Thymus (tissue), 11 donors: Measurements from ENCODE around the gene SGCA. TPM values are rescaled to one million over a fixed set of nuclear protein-coding genes. Genes with fewer than 3 reads are reported as not detected.

Experiments used
- DNase-seq, 9 donors: peaks; one replicate each; pipeline ENCODE4 v3.0.0-alpha.2; 2013; ENCODE audit warnings: low spot score in 9 of 9, low read depth in 6 of 9, missing footprints in 1 of 9
- H3K27ac ChIP-seq, 2 donors: one replicate each; pipeline ENCODE4 v1.5.1; 2013; ENCODE audit warnings: control low read depth in 1 of 2, low read depth in 1 of 2, low read length in 1 of 2, mild to moderate bottlenecking in 1 of 2, moderate library complexity in 1 of 2
- H3K27me3 ChIP-seq, 2 donors: one replicate each; pipeline ENCODE4 v1.5.1; 2013; ENCODE audit warnings: low read length in 1 of 2; ENCODE audit not compliant: control insufficient read depth in 2 of 2, insufficient read depth in 1 of 2
- H3K36me3 ChIP-seq, 2 donors: one replicate each; pipeline ENCODE4 v1.5.1; 2013; ENCODE audit warnings: low read length in 1 of 2, mild to moderate bottlenecking in 1 of 2, moderate library complexity in 1 of 2; ENCODE audit not compliant: control insufficient read depth in 2 of 2, insufficient read depth in 2 of 2
- H3K4me1 ChIP-seq, 2 donors: one replicate each; pipeline ENCODE4 v1.5.1; 2013; ENCODE audit warnings: low read length in 2 of 2; ENCODE audit not compliant: control insufficient read depth in 2 of 2, insufficient read depth in 2 of 2
- H3K4me3 ChIP-seq, 2 donors: one replicate each; pipeline ENCODE4 v1.5.1; 2013; ENCODE audit warnings: low read length in 2 of 2, control low read depth in 1 of 2, mild to moderate bottlenecking in 1 of 2
- H3K9me3 ChIP-seq, 2 donors: one replicate each; pipeline ENCODE4 v1.5.1; 2013; ENCODE audit warnings: low read length in 1 of 2, mild to moderate bottlenecking in 1 of 2; ENCODE audit not compliant: control insufficient read depth in 2 of 2, insufficient read depth in 1 of 2
- WGBS: extraction: QIAGEN DNeasy Blood & Tissue Kit; methylation state at CpG from one replicate; pipeline ENCODE4 v1.1.7; 2013; 5-methylcytosine and 5-hydroxymethylcytosine counted together
- polyA plus RNA-seq: library from polyadenylated mRNA; stranded (reverse); fragments of 200-250 nt; gene quantifications from one replicate; pipeline ENCODE4 v1.2.3, GENCODE V29; 2013
- total RNA-seq: library from RNA; stranded (reverse); fragments of 120-200 nt; gene quantifications from one replicate; pipeline ENCODE4 v1.2.4, GENCODE V29; 2013
- donor health status: healthy.

The SGCA gene
- total and polyA plus RNA-seq, 2 donors: 1.7 to 5.4 TPM

DNA sequence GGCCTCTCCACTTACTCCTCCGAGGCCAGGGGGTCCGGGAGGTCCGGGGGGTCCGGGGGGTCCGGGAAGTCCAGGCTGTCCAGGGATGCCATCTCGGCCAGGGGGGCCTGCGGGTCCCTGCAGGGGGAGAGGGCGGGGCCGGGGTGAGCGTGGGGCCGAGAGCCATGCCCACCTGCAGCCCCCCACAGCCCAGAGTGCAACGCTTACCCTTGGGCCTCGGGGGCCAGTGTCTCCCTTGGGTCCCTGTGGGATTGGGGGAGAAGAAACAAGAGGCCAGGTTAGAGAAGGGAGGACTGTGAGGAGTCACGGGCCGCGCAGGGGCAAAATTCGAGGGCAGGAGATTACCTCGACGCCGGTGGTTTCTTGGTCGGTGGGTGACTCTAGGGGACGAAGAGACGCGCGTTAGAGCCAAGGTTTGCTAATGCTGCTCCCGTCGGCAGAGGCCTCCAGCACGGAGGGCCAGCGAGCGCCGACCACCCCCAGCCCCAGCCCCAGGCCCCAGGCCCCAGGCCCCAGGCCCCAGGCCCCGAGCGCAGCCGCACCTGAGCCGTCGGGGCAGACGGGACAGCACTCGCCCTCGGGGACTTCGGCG, 33.5 kb downstream of the SGCA start:
- no peak for DNase-seq
- Histone ChIP-seq H3K4me3 (peak overlapping the region; percentile 31 to 45), H3K9me3 (peaks cover 0 to 3% of the 10 kb centered on the region in 2 donors), H3K27ac (no peak overlapping the region), H3K27me3 (peaks cover 40 to 77% of the 10 kb centered on the region in 2 donors), H3K36me3 (no peaks in the 10 kb centered on the region), H3K4me1 (peaks cover 11 to 20% of the 10 kb centered on the region in 2 donors)
- WGBS: 60% methylated on average over 41 of the region's 41 CpGs

DNA sequence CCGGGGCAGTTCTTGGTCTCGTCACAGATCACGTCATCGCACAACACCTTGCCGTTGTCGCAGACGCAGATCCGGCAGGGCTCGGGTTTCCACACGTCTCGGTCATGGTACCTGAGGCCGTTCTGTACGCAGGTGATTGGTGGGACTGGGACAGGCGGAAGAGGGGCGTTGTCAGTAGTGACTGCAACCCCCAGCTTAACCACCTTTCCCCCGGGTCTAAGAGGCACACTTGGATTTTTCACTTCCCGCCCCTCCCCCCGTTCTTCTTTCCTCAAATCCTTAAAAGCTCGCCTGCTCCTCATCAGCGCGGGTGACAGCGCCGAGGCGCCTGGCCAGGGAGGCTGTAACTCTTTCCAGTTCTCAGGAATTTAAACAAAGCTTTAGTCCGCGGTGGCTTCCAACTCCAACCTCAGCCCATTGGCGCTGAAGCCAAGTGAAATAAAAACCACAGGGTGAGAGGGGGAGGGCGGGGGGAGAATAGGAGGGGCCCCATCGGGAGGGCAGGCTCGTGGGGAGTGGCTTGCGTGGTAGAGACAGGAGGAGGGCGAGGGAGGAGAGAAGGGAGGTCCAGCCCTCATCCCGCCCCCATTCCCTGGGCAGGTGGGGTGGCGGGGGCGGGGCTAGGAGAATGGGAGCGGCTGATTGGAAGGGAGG, 34.1 kb downstream of the SGCA start:
- peak in 6 of 9 donors; percentile 48 to 81 (median 56) for DNase-seq
- Histone ChIP-seq H3K9me3 (peaks cover 0 to 3% of the 10 kb centered on the region in 2 donors), H3K36me3 (no peaks in the 10 kb centered on the region), H3K27me3 (peaks cover 40 to 82% of the 10 kb centered on the region in 2 donors), H3K4me1 (peaks cover 11 to 20% of the 10 kb centered on the region in 2 donors), H3K27ac (peak overlapping the region; percentile 15 to 32), H3K4me3 (peak overlapping the region; percentile 31 to 45)
- WGBS: 3% methylated on average over 36 of the region's 36 CpGs

- Histone ChIP-seq H3K9me3 (peaks cover 0 to 3% of the 10 kb centered on the region in 2 donors), H3K4me1 (peaks cover 11 to 20% of the 10 kb centered on the region in 2 donors), H3K27me3 (peaks cover 40 to 86% of the 10 kb centered on the region in 2 donors), H3K27ac (peak overlapping the region in 1 of 2 donors; percentile 32), H3K4me3 (peak overlapping the region; percentile 31 to 45), H3K36me3 (no peaks in the 10 kb centered on the region)
- peak; percentile 51 to 85 (median 67) for DNase-seq
- WGBS: 3% methylated on average over 55 of the region's 55 CpGs
Measured at GRCh38 chr17:50200457-50201275, 34.9 kb downstream of the SGCA start.

DNA sequence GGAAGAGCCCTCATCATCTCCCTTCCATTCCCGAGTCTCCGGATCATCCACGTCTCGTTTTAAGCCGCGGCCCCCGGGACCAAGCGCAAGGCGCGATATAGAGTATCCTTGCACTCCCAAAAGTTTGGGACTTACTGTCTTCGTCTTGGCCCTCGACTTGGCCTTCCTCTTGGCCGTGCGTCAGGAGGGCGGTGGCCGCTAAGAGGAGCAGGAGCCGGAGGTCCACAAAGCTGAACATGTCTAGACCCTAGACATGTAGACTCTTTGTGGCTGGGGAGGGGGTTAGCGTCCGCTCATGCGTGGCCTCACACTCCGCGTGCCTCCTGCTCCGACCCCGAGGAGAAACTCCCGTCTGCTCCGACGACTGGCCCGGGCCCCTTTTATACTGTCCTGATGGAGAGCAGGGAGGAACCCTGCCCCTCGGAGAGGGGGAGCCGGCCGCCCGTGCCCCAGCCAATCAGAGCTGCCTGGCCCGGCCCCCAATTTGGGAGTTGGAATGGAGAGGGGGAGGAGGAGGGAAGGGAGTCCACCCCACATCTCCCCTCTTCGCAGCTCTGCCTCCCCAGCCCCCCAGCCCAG, 35.6 kb downstream of the SGCA start, which contains the start of gene COL1A1:
COL1A1 (minus strand) TSS at position 356 of the 579 bp plus-strand sequence; CDS start at position 238, 118 bp downstream.
- Histone ChIP-seq H3K27me3 (peaks cover 40 to 93% of the 10 kb centered on the region in 2 donors), H3K36me3 (no peaks in the 10 kb centered on the region), H3K9me3 (peaks cover 0 to 3% of the 10 kb centered on the region in 2 donors), H3K4me3 (peak within 1 kb of the TSS; percentile 31 to 45), H3K27ac (peak within 1 kb of the TSS in 1 of 2 donors; percentile 32), H3K4me1 (peaks cover 11 to 20% of the 10 kb centered on the region in 2 donors)
- WGBS: 14% methylated on average over 34 of the region's 34 CpGs
- DNase-seq: no peak

DNA sequence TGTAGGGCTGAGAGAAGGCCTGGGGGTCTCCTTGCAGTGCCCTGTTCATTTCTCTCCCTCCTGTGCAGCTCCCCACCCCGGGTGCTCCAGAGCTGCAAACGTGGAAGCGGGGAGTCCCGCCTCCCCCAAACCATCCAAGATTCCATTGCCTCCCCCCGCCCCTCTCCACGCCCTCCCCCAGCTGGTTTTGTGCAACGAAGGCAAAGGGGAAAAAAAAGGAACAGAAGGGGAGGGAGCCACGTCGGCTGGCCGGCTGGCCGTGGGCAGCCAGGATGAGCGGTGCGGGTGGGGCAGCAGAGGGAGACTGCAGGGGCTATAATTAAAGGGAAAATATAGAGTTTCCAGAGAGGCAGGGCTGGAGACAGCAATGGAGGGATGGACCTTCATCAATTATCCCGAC, 37.3 kb downstream of the SGCA start:
- Histone ChIP-seq H3K36me3 (no peaks in the 10 kb centered on the region), H3K4me1 (peaks cover 13 to 23% of the 10 kb centered on the region in 2 donors), H3K9me3 (peaks cover 0 to 2% of the 10 kb centered on the region in 2 donors), H3K27ac (no peak overlapping the region), H3K27me3 (peaks cover 36 to 93% of the 10 kb centered on the region in 2 donors), H3K4me3 (no peak overlapping the region)
- no peak for DNase-seq
- WGBS: 92% methylated on average over 14 of the region's 14 CpGs

GRCh38 chr17:50203604-50204345, 38.0 kb downstream of the SGCA start:
- Histone ChIP-seq H3K4me3 (no peak overlapping the region), H3K36me3 (no peaks in the 10 kb centered on the region), H3K27me3 (peaks cover 36 to 94% of the 10 kb centered on the region in 2 donors), H3K9me3 (peaks cover 0 to 2% of the 10 kb centered on the region in 2 donors), H3K4me1 (peaks cover 13 to 23% of the 10 kb centered on the region in 2 donors), H3K27ac (no peak overlapping the region)
- 92% methylated on average over 13 of the region's 13 CpGs for WGBS
- DNase-seq: no peak

DNA sequence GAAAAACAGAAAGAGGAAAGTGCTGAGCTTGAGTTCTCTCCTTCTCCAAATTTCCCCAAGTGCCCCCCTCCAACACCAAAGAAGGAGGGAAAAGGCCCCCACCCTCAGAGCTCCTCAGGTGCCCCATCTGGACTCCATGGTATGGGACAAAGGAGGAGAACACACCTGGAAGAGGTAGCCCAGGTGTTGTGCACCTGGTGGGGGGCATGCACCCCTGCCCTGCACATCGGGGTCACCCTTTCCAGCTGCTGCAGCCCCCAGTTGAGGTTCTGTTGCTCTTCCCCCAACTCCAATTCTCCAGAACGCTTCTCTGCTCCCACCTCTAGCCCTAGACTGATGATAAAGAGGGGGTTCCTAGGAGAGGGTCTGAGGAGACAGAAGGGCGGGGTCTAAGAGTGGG, 38.6 kb downstream of the SGCA start:
- peaks cover 13 to 20% of the 10 kb centered on the region in 2 donors for H3K4me1 ChIP-seq
- no peaks in the 10 kb centered on the region for H3K36me3 ChIP-seq
- no peak overlapping the region for H3K27ac ChIP-seq
- 93% methylated on average over 3 of the region's 3 CpGs for WGBS
- H3K27me3 ChIP-seq: peaks cover 32 to 93% of the 10 kb centered on the region in 2 donors
- peaks cover 0 to 2% of the 10 kb centered on the region in 2 donors for H3K9me3 ChIP-seq
- no peak for DNase-seq
- no peak overlapping the region for H3K4me3 ChIP-seq
